GM21529 (cell line): ENCODE data around the gene MYO1H.

Experiments used
- ATAC-seq: cut with Tn5 transposase; IDR thresholded peaks from one replicate; pipeline ENCODE4 v1.9.1; 2021; ENCODE audit not compliant: unreplicated experiment

Gene MYO1H

GRCh38 chr12:109336593-109336992, 11.1 kb upstream of the MYO1H start:
- no peak for ATAC-seq

GRCh38 chr12:109343677-109344076, 4.0 kb upstream of the MYO1H start:
- no peak for ATAC-seq

- no peak for ATAC-seq
Observed at GRCh38 chr12:109345428-109345827, 2.3 kb upstream of the MYO1H start.

DNA sequence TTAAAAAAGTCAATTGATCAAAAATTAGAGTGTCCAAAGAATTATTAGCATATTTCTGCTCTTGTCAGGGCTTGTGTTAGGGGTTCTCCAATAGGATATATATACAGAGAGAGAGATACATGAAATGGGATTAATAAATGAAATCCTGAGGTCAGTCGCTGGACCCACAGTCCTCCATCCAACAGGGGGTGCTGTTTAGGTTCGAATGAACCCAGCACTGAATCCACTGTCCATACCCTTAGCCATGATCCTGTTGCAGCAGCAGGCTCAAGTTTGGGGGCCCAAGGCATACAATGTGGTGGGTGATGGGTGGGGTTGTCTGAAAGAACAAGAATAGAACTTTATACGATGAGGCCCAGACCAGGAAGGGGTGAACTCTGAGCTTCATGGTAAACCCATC, 780 bp upstream of the MYO1H start:
- ATAC-seq, result no peak

DNA sequence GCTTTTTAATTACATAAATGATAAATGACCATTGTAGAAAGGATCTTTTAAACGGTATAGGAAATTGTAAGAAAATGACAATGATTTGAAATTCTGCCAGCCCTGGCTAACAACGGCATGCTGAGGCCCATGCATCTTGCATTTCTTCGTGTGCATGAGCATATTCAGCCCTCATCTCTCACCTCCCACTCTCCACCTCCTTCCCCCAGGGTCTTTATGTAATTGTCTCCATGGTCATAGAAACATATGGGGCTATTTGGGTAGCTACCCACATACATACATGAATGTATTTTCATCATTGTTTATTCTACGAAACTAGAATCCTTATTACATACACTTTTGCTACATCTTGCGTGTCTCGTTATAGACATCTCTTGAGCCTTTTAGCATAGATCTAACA, 4.5 kb downstream of the MYO1H start:
- ATAC-seq, result no peak

- ATAC-seq, result no peak
Observed at GRCh38 chr12:109356577-109356976, 8.9 kb downstream of the MYO1H start.

DNA sequence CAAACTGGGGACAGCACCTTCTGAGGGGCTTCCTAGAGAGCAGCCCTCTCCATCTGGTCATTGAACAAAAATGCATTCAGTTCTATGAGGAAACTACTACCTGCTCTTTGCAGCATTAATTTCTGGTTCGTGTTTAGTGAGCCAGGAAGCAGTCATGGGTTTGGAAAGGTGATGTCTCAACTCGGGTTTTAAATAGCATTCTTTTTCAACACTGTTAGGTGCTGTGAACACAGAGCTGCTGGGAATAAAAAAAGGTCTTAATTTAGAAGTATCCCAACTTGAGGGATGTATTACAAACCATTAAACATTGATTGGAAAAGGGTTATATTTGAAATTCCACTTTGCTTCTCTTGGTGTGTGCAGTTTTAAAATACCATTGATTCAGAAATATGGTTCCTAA, 9.3 kb downstream of the MYO1H start:
- no peak for ATAC-seq

DNA sequence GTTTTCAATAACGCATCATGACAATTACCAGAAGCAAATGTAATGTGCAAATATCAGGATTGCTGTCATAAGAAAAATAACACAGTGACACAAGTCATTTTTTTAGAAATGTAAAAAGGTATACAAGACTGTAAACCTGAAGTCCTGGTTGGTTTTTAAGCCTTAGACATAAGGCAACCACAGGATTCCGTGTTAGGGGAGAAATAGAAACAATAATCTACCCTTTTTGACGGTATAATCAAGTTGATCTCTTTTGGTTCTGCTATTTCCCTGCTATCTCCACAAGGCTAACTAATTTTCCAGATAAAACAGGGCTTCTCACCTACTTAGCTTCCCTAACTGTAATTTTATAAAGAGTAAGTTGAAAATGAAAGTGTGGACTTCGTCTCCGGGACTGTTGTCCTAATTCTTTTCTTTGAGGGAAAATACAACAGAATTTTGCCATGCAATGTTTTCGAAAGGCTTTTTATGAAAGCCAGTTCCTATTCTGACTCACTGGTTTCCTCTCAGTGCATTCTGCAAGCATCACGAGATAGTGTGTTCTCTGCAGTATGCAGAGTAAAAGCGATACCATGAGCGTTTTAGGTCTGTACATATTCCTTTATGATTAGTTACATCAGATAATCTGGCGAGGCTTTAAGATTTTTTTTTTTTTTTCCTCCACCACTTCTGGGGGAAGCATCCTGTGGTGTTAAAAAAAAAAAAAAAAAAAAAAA, 10.6 kb downstream of the MYO1H start:
- ATAC-seq, result peak; percentile 97

GRCh38 chr12:109359131-109359690, 11.5 kb downstream of the MYO1H start:
- no peak for ATAC-seq

DNA sequence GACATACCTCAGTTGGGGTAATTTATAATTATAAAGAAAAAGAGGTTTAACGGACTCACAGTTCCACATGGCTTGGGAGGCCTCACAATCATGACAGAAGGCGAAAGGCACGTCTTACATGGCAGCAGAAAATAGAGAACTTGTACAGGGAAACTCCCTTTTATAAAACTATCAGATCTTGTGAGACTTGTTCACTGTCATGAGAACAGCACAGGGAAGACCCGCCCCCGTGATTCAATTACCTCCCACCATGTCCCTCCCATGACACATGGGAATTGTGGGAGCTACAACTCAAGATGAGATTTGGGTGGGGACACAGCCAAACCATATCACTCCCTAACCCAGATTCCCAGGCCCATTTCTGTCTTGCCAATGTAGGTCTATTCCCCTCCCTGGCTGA, 22.1 kb downstream of the MYO1H start:
- ATAC-seq, result no peak

DNA sequence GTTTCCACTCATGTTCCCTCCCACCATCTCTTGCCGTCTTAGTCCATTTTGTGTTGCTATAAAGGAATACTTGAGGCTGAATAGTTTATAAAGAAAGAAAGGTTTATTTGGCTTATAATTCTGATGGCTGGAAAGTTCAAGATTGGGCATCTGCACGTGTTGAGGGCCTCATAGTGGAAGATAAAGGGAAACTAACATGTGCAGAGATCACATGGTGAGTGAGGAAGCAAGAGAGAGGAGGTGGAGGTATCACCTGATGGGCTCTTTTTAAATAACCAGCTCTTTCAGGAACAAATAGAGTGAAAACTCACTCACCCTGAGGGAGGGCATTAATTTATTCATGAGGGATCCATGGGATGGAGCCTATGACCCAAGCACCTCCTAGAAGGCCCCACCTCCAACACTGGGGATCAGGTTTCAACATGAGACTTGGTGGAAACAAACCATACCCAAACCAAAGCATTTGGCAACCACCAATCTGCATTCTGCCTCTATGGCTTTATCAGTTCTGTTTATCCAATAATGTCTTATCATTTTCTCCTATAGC, 29.5 kb downstream of the MYO1H start:
- ATAC-seq, result no peak

GRCh38 chr12:109378569-109378968, 30.9 kb downstream of the MYO1H start:
- no peak for ATAC-seq

GRCh38 chr12:109382031-109382430, 34.3 kb downstream of the MYO1H start:
- ATAC-seq, result no peak

DNA sequence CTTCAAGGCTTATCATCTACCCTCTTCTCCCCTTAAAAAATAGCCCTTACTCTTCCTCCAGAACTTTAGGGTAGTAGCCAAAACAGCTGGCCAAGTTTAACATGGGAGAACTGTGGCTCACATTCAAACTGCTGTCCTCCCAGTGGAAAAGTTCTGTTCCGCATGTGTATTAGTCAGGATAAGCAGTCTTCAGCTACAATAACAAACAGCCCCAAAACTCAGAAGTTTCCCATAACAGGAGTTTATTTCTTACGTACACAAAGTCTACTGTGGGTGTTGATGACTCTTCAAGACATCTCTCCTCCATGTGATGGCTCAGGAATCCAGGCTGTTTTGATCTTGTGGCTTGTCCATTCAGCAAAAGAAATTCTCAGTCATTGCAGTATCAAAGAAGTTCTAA, 35.5 kb downstream of the MYO1H start:
- ATAC-seq, result no peak

DNA sequence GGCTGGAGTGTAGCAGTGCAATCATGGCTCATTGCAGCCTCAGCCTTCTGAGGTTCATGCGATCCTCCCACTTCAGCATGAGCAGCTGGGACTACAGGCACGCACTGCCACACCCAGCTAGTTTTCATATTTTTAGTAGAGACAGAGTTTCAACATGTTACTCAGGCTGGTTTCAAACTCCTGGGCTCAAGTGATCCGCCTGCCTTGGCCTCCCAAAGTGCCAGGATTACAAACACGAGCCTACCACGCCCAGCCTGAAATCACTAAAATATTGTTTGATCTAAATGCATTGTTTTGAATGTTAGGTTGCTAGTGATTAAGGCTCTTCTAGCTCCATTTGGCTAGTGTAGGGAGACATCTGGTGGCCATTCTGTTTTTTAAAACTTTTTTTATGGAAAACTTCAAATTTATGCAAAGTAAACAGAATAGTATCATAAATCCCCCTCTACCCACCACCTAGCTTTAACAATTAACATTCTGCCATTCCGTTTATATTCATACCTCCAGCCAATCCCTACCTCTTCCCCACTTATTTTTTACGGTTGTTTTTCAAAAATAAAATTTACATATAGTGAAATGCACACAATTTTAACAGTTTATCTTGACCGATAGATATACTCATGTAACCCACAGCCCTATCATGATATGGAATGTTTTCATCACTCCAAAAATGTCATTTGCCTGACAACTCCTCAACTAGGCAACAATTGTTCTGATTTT, 37.8 kb downstream of the MYO1H start:
- no peak for ATAC-seq

- no peak for ATAC-seq
Observed at GRCh38 chr12:109386059-109386433, 38.3 kb downstream of the MYO1H start.

- ATAC-seq, result no peak
Observed at GRCh38 chr12:109387425-109388166, 39.9 kb downstream of the MYO1H start.

DNA sequence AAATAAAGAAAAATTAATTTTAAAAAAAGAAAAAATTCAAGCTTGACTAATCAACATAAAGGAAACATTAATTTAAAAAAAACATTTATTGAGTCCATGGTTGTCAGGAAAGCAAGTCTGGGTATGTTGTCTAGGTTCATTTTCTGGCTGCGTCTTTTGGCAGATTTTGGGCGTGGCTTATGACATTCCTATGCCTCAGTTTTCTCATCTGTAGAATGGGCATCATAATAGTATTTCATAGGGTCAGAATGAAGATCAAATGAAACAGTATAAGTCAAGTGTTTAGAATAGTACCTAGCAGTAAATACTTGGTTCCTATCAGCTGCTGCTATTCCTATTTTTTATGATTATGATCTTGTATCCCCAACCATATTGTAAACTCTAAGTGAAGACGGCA, 40.5 kb downstream of the MYO1H start:
- ATAC-seq, result no peak

- ATAC-seq, result no peak
Observed at GRCh38 chr12:109389146-109389545, 41.4 kb downstream of the MYO1H start.

DNA sequence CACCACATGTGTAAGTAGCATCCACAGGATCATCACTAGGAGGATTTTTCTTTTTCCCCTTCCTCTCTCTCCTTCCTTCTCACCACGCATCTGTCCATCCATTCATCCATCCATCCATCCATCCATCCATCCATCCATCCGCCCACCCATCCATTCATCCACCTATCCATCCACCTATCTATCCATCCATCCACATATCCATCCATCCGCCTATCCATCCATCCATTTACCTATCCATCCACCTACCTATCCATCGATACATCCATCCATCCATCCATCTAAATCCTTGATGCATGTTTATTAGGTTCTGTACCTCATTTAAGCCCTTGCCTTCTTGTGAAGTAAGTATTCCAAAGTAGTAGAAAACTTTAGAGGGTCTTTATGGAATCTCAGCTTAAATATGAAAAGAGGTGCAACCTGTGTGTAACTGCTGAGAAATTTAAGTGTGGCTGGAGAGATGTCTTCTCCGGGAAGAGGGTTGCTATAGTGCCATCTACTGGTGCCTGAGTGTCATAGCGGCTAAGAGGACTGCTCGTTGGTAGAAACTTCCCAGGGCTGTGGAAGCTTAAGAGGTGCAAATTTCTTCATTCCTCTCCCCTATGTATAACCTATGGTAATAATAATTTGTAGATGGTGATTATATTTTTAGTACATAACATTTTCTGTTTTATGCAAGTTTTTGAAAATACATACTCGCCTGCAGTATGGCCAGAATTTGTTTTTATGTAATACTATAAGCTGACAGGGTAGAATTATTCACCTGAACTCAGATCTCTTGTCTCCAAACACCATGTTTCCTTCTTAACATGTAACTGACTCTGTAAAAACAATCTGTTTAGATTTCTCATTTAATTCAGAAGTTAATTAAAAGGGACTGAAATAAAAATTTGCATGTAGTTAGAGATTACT, 46.0 kb downstream of the MYO1H start:
- no peak for ATAC-seq
